Right hindlimb (tissue), 1 donor: ENCODE data around the gene STAC2.
A peak's percentile ranks its signal among the peaks of the same experiment; 100 is the strongest.

Source experiments
- DNase-seq: peaks from one replicate; pipeline ENCODE4 v3.0.0-alpha.2; 2018

Gene STAC2

DNA sequence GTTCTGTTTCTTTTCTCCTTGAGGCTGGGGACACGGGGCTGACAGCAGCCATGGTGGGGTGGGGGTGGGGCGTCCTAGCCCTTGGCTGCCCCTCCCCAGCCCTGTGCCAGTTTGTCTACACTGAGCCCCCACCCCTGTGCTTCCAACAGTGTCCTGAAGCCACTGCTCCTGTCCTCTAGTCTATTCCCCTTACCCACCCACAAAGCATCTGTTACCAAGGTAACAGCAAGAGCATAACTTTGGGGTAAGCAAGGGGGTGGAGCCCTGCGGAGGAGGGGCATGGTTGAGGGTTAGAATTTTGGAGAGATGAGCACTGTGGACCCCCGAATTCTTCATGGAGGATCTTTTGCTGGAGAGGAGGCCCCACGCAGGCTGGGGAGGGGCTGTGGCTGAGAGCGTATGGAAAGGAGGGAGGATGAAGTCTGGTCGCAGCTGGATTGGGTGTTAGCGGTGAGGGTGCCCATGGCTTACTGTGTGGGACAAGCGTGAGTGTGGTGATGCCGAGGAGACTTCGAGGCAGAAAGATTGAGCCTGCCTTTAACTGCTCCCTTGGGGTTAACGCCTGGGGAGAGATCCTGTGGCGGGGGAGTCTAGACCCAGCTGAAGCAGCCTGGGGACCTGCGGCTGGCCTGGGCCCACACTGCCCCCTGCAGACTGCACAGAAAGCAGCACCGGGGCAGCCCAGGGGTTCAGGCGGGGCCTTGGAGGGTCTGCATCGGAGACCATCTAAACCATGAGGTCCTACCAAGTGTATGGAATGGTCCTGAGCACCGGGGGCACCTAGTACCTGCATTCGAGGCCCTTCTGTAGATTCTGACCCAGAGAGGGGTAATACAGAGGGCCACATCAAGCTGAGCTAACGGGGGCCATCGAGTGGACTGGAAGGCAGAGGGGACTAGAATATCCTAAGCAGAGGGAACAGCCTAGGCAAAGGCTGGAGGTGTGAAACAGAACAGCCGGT lies 6.1 kb upstream of the STAC2 start:
- DNase-seq = no peak

- no peak for DNase-seq
Observed at GRCh38 chr17:39231091-39231561, 5.4 kb upstream of the STAC2 start.

DNA sequence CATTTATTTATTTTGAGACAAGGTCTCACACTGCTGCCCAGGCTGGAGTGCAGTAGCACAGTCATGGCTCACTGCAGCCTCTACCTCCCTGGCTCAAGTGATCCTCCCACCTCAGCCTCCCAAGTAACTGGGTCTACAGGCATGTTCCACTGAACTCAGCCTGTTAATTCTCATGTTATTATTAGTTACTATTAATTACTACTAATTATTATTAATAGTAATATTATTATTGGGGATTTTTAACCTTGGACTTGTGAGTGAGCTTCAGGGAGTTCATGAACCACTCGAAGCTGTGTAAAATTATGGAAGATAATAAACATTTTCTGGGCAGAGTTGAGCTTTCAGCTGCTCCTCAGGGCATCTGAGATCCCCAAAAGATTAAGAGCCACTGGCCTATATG lies 4.6 kb upstream of the STAC2 start:
- no peak for DNase-seq

- no peak for DNase-seq
Observed at GRCh38 chr17:39229274-39229913, 3.6 kb upstream of the STAC2 start.

DNA sequence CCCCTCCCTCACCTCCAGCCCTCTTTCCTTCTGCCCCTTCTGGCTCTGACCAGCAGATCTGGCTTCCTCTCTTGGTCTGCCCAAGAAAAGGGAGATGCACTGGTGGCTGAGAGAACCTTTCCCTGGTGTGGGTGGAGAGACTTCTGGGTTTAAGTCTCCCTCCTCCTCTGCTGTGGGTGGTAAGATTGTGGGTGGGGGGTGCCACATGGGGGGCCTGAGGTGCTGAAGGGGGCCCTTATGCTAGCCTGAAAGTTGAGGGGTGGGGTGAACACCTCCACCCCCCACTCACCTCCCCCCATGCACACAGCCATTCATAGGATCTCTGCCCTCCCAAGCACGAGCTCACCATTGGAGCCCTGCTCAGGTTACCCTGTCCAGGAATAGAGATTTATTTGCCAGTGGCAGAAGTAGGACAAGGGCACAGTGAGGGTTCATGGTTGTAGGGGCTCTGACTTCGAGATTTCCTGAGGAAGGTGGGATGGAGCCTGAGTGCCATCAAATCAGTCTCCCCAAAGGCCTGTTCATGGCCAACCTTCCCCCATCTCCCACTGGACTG lies 1.7 kb upstream of the STAC2 start:
- DNase-seq = no peak

DNA sequence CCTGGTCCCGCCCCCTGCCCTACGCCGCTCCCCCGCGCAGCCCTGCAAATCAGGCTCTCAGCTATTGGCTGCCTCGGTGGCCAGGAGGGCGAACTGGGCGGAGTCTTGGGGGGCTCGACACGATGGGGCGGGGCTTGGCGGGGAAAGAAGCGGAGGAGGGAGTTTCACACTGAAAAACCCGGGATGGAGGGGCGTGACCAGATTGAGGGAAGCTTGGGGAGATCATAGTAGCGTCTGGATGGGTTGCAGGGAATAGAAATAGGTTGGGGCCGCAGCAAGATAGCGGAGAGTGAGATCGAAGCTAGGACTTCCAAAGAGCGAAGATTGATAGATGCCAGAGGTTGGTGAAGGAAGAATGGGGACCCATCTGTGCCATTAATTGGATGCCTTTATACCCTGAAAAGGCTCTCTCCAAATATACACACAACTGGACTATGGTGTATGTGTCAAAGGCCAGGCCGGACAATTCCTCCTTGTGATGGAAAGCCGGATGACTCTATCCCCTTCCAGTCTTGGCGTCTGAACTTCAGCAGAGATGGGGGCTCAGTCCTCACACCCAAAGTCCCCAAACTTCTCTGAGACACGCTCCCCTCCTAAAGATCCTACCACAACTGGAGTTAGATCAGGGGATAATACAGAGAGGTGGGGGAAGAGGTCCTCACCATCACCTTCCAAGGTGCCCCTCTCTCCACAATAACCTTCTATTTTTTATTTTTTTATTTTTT lies 376 bp upstream of the STAC2 start:
- peak; percentile 90 for DNase-seq

DNA sequence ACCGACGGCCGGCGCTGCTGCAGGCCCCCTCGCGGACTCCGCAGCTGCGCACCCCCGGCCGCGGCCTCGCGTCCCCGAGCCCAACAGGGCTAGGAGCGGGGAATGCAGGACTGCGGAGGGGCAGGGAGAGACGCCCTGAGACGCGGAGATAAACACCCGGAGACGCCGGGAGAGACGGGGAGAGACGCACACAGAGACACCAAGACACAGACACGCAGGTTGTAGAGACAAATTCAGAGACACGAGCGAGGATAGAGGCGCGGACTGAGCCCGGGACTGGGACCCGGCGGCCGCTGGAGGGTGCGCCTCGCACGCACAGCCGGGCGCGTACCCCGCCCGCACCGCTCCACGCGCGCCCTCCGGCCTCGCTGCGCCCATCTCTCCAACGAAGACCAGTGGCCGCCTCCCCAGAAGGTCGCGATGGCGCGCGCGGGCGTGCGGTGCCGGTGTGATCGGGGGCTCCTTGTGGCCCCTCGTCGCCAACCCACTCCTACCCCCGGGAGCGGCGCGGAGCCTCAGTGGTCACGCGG lies 902 bp downstream of the STAC2 start:
- DNase-seq = no peak

DNA sequence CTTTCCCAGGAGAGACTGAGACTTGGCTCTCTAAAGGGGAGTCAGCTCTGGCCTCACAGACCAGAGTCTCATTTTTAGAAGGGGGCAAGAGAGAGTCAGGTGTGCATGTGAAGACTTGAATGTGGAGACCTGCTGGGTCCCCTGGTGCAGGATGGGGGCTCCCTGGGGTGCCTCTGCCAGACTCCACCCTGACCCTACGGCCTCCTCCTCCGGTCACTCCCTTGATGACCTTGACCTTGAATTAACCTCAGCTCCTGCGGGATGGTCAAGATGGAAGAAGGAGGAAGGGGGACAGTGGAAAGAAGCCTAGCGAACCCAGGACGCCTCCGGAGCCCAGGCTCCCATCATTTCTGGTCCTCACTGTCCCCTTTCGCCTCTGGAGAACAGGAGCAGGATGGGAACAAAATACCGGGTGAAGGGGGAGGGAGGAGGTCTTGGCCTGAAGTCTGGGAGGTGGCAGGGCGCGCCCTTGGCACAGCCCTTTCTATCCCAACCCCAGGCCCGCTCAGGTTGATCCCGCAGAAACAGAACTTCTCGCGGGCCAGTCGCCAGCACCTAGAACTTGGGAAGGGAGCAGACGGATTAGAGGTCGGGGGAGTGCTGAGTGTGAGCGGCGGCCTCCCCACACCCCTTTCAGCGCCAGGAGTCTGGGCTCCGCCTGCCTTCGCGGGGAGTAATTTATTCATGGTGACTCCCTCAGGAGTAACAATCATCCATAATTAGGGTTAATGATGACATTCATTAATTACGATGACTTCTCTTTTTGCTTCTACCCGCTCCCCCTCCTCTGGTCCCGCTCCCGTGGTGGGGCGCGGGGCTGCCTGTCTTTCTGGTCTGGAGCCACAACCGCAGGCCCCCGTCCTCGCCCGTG lies 1.6 kb downstream of the STAC2 start:
- DNase-seq = no peak

GRCh38 chr17:39222866-39223834 lies 2.6 kb downstream of the STAC2 start:
- no peak for DNase-seq

DNA sequence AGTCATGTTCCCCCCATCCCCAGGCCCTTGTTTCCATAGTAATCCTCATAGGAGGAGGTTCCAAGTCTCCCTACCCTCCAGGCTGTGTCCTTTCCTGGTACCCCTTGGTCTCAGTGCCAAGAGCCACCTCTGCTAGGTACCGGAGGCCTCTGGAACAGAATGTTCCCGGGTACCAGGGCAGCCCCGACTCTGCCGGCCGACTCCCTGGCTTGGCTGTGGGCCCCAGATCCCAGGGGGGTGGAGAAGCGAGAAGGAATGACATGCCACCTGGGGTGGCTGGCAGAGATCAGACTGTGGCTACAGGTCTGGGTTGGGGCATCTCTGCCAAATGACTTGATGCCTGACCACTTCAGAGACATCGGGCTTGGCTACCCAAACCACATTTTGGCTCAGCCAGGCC lies 3.6 kb downstream of the STAC2 start:
- DNase-seq = no peak

DNA sequence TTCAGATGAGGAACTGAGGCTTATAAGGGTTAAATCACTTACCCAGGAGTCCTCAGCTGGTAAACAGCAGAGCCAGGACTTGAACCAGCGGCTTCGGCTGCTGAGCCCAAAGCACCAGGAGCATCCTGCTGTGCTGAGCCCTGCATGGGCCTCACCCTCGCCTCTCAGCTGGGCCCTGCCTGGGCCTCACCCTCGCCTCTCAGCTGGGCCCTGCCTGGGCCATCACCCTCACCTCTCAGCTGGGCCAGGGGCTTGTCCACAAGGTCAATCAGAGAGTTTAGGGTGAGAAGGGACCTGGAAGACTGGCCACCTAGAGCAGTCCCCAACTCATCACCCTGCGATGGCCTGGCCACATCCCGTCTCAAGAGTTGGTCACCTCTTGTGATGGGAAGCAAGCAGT lies 4.2 kb downstream of the STAC2 start:
- DNase-seq = no peak

DNA sequence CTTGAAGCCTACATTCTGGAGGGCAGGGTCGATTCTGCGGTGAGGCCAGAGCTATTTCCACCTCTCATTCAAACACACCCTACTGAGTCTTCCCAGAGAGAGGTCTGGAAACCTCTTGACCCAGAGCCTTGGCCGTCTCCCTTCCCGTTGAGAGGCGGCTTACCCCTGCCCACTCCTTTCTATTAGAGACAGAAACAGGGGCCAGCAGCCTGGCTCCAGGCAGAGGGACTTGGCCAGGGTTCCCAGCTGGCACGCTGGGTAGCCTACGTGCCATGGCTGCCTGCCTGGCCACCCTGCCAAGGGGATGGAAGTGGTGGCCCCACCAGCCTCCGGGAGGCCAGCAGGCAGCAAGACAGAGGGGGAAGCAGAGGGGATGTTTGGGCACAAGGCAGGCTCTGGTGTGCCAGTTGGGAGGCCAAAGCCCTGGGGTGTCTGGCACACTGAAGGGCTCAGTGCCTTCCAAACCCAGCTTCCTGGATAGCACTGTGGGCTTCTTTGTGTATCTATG lies 6.0 kb downstream of the STAC2 start:
- DNase-seq = no peak

DNA sequence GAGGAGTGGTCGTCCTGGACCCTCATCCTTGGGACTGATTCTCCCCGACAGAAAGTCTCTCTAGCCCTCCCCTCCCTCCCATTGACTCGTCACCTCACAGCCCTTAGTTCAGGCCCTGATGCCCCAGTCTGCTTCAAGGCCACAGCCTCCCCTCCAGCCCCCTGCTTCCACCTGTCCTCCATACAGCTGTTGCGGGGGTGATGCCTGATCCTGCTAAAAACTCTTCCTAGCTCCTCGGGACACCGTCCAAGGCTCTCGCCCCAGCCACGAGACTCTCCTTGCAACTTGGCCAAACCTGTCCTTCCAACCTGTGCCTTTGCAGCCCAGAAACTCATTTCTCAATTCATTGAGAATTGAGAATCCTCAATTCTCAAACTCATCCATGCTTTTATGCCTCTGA lies 6.8 kb downstream of the STAC2 start:
- no peak for DNase-seq

GRCh38 chr17:39217734-39218369 lies 7.9 kb downstream of the STAC2 start:
- no peak for DNase-seq

DNA sequence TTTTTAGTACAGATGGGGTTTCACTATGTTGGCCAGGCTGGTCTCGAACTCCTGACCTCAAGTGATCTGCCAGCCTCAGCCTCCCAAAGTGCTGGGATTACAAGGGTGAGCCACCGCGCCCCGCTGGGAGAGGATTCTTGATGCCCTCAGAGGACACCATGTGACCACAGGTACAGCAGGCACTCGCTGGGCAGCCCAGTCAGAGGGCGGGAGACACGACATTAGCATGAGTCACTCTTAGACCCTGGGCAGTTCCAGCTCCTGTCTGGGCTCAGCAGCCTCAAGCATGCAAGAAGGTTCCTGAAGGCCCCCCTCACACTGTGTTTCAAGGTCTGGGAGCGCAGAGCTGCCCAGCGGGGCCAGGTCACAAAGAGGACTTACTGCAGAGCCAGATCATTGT lies 11.9 kb downstream of the STAC2 start:
- no peak for DNase-seq

DNA sequence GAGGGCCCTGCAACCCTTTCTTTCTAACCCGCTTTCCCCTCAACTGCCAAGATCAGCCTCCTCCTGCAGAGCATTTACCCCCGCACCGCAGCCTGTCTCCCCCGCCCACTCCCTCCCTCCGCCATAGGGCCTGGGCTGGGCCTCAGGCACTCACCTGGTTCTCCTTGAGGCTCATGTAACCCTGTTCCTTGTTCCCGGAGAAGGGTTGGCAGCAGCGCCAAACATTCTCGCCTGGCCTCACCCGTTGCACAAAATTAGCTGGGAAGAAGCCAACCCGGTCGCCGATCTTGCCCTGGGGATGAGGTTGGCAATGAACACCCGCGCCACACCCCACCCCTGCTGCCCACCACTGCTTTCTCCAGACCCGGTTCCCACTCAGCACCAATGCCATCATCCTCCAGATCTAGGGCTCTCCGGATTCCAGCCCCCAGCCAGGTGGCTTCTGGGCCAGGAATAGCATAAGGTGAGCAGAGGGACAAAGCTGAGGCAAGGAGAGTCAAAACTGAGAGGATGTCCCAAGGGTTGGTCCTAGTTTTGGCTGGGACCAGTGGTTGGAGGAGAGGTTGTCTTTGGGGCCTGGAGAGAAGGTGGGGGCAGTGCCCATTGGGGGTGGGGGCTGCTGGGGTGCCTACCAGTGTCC lies 12.8 kb downstream of the STAC2 start:
- DNase-seq = no peak

DNA sequence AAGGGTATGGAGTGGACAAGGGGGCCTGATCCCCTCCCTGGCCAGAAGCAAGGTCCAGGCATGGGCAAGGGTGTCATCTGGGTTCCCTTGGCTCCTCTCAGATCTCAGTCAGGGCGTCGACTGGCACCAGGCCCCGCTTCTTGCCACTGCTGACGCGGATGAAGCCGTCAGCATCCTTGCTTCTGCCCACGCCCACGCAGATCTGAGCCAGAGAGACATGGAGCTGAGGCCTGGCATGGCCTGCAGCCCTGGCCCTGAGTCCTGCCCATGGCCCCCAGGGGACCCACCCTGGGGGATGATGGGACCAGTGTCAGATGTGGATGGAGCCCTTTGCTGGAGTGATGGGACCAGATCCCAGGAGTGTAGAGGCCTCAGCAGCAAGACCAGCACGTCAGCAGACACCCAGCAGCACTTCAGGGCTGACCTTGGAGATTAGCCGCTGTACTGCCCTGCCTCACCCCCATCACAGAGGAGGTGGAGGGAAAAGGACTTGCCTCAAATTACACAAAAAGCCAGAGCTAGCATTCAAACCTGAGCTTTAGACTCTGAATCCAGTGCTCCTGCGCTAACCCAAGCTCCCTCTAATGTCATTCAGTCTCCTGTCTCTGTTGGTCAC lies 13.4 kb downstream of the STAC2 start:
- DNase-seq = no peak

GRCh38 chr17:39210093-39210434 lies 15.7 kb downstream of the STAC2 start:
- no peak for DNase-seq
